ENCODE data around the gene PHF21A.

DNA sequence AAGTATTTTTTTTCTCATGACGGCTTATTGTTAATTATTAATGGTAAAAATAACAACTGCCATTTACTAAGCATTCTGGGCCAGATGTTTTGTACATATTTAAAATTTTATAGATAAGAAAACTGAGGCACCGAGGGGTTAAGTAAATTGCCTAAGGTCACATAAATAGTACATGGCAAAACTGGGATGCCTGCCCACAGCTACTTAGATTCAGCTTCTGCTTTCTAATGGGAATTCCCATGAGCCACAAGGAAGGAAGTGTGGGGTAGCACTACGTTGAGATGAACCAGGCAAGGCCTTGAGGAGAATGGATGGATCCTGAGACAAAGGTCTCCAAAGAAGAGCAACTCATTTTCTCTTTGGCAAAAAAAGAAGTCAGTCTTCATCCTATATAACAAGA is 11.9 kb upstream of the PHF21A start:
- TF ChIP-seq SUZ12 (IDR thresholded peaks at IDR 0.05; ENCODE audit: extremely low read depth, insufficient read depth, insufficient read length), result no peak
- no peak for TF ChIP-seq YY1 (IDR thresholded peaks at IDR 0.05; ENCODE audit: insufficient read depth, insufficient read length)
